Fibroblast of skin of back (primary cell): ENCODE data around the gene SHPK.
"Not testable (repeated sequence)": the region's sequence is repeated elsewhere in the genome, so short reads cannot be mapped to it uniquely, and the experiment has no call there.

Experiments
- DNase-seq: peaks from one replicate; pipeline ENCODE4 v3.0.0-alpha.2; 2013

Gene SHPK

GRCh38 chr17:3585826-3586225, 50.2 kb downstream of the SHPK start:
- DNase-seq: no peak

GRCh38 chr17:3583456-3583855, 52.6 kb downstream of the SHPK start:
- DNase-seq: no peak

- no peak for DNase-seq
Observed at GRCh38 chr17:3582915-3583314, 53.1 kb downstream of the SHPK start.

- DNase-seq: not testable (repeated sequence)
Observed at GRCh38 chr17:3578667-3579066, 57.4 kb downstream of the SHPK start.

GRCh38 chr17:3576970-3577369, 59.1 kb downstream of the SHPK start:
- DNase-seq: no peak

GRCh38 chr17:3575511-3575910, 60.5 kb downstream of the SHPK start:
- no peak for DNase-seq

GRCh38 chr17:3574231-3574630, 61.8 kb downstream of the SHPK start:
- DNase-seq: no peak

- no peak for DNase-seq
Observed at GRCh38 chr17:3573246-3574100, 62.6 kb downstream of the SHPK start.

- DNase-seq: no peak
Observed at GRCh38 chr17:3572231-3572630, 63.8 kb downstream of the SHPK start.

- no peak for DNase-seq
Observed at GRCh38 chr17:3571043-3571900, 64.8 kb downstream of the SHPK start.

GRCh38 chr17:3569534-3570137, 66.4 kb downstream of the SHPK start:
- DNase-seq: no peak

- DNase-seq: no peak
Observed at GRCh38 chr17:3566551-3566950, 69.5 kb downstream of the SHPK start.

- DNase-seq: no peak
Observed at GRCh38 chr17:3565143-3565542, 70.9 kb downstream of the SHPK start.

- not testable (repeated sequence) for DNase-seq
Observed at GRCh38 chr17:3564241-3564640, 71.8 kb downstream of the SHPK start.

- DNase-seq: no peak
Observed at GRCh38 chr17:3559270-3559645, 76.8 kb downstream of the SHPK start.

GRCh38 chr17:3558603-3559269, 77.3 kb downstream of the SHPK start:
- DNase-seq: no peak
